ENCODE data around the gene CLIC1.
"Not testable (repeated sequence)": the region's sequence is repeated elsewhere in the genome, so short reads cannot be mapped to it uniquely, and the experiment has no call there.

Gene CLIC1

GRCh38 chr6:31721351-31722020 is 14.8 kb downstream of the CLIC1 start, which contains the start of gene LY6G6C:
Gene LY6G6C, minus strand, starts transcription at chr6:31721746. Its CDS starts 67 bp downstream, at chr6:31721679.
- DNase-seq = no peak

GRCh38 chr6:31720196-31720770 is 16.0 kb downstream of the CLIC1 start:
- DNase-seq = no peak

- no peak for DNase-seq
Observed at GRCh38 chr6:31719001-31719400, 17.3 kb downstream of the CLIC1 start.

- DNase-seq = no peak
Observed at GRCh38 chr6:31718265-31718664, 18.1 kb downstream of the CLIC1 start.

GRCh38 chr6:31717499-31718222 is 18.7 kb downstream of the CLIC1 start:
- no peak for DNase-seq

- no peak for DNase-seq
Observed at GRCh38 chr6:31715022-31715958, 21.0 kb downstream of the CLIC1 start, which contains the start of gene LY6G6D. Gene LY6G6D, plus strand, starts transcription at chr6:31715348. Its CDS starts 8 bp downstream, at chr6:31715356.

GRCh38 chr6:31713991-31714684 is 22.2 kb downstream of the CLIC1 start:
- no peak for DNase-seq

- no peak for DNase-seq
Observed at GRCh38 chr6:31713465-31713864, 22.9 kb downstream of the CLIC1 start.

GRCh38 chr6:31712296-31712695 is 24.0 kb downstream of the CLIC1 start:
- no peak for DNase-seq

GRCh38 chr6:31711233-31711632 is 25.1 kb downstream of the CLIC1 start:
- no peak for DNase-seq

- no peak for DNase-seq
Observed at GRCh38 chr6:31710523-31711219, 25.7 kb downstream of the CLIC1 start.

GRCh38 chr6:31709157-31709556 is 27.2 kb downstream of the CLIC1 start:
- DNase-seq = not testable (repeated sequence)

GRCh38 chr6:31708224-31708623 is 28.1 kb downstream of the CLIC1 start:
- no peak for DNase-seq

GRCh38 chr6:31707701-31708100 is 28.6 kb downstream of the CLIC1 start:
- no peak for DNase-seq

GRCh38 chr6:31706599-31706998 is 29.7 kb downstream of the CLIC1 start, which contains the start of gene LY6G6F:
Gene LY6G6F, plus strand, starts transcription at chr6:31706866. Its CDS starts 41 bp downstream, at chr6:31706907.
- no peak for DNase-seq

GRCh38 chr6:31705931-31706330 is 30.4 kb downstream of the CLIC1 start:
- no peak for DNase-seq

GRCh38 chr6:31702819-31703716 is 33.3 kb downstream of the CLIC1 start, which contains the start of gene ABHD16A:
Gene ABHD16A, minus strand, starts transcription at chr6:31703324. Its CDS starts 43 bp downstream, at chr6:31703281.
- DNase-seq = peak; percentile 97 to 98

GRCh38 chr6:31702405-31702818 is 33.9 kb downstream of the CLIC1 start:
- peak in 1 of 2 experiments; percentile 42 for DNase-seq

- DNase-seq = no peak
Observed at GRCh38 chr6:31701666-31702404, 34.5 kb downstream of the CLIC1 start.
